T-helper 9 cell (primary cell): Measurements from ENCODE around the gene DPH1.
A peak's percentile ranks its signal among the peaks of the same experiment; 100 is the strongest.

Experiments used
- DNase-seq: peaks from one replicate; pipeline ENCODE4 v3.0.0-alpha.2; 2020

DPH1 gene

GRCh38 chr17:2050300-2051060 is 20.5 kb downstream of the DPH1 start:
- peak; percentile 75 for DNase-seq

GRCh38 chr17:2051061-2051932 is 21.3 kb downstream of the DPH1 start:
- no peak for DNase-seq

GRCh38 chr17:2051933-2052559 is 22.1 kb downstream of the DPH1 start:
- no peak for DNase-seq

GRCh38 chr17:2053380-2054261 is 23.7 kb downstream of the DPH1 start:
- DNase-seq = peak; percentile 74

- DNase-seq = no peak
Observed at GRCh38 chr17:2054262-2054511, 24.2 kb downstream of the DPH1 start.

GRCh38 chr17:2054512-2055291 is 24.7 kb downstream of the DPH1 start, which contains the start of gene HIC1:
Gene HIC1, plus strand, starts transcription at chr17:2055103. Its CDS starts 1,588 bp downstream, at chr17:2056691.
- peak; percentile 71 for DNase-seq

- no peak for DNase-seq
Observed at GRCh38 chr17:2055292-2056205, 25.6 kb downstream of the DPH1 start.

- peak; percentile 34 for DNase-seq
Observed at GRCh38 chr17:2056206-2057174, 26.5 kb downstream of the DPH1 start.

GRCh38 chr17:2057175-2057759 is 27.3 kb downstream of the DPH1 start:
- no peak for DNase-seq

- no peak for DNase-seq
Observed at GRCh38 chr17:2057760-2058585, 28.0 kb downstream of the DPH1 start.

GRCh38 chr17:2058586-2059546 is 28.9 kb downstream of the DPH1 start:
- peak; percentile 64 for DNase-seq

- no peak for DNase-seq
Observed at GRCh38 chr17:2059547-2060384, 29.8 kb downstream of the DPH1 start.

- DNase-seq = no peak
Observed at GRCh38 chr17:2060385-2060658, 30.4 kb downstream of the DPH1 start.

- no peak for DNase-seq
Observed at GRCh38 chr17:2060681-2061440, 30.9 kb downstream of the DPH1 start.

GRCh38 chr17:2061441-2061958 is 31.5 kb downstream of the DPH1 start:
- DNase-seq = no peak
